Measurements from ENCODE around the gene THSD7B. TPM values are rescaled to one million over a fixed set of nuclear protein-coding genes. Genes with fewer than 3 reads are reported as not detected.

THSD7B gene
- total RNA-seq, 1 donor from 2014 or later, result not detected

GRCh38 chr2:137706786-137707613 lies 941.7 kb downstream of the THSD7B start:
- intact Hi-C loops (cut with micrococcal nuclease), result no loop called here
- H3K4me3 Mint-ChIP-seq, result no peak overlapping the region
- no peaks in the 10 kb centered on the region for H3K27me3 Mint-ChIP-seq
- CTCF ChIA-PET, result no interaction called here
- POLR2A ChIA-PET, result no interaction called here
- no peaks in the 10 kb centered on the region for H3K4me1 Mint-ChIP-seq
- DNase-seq, result no peak
- no peak for ATAC-seq (ENCODE audit: low read depth)
- TF ChIP-seq CTCF (IDR thresholded peaks at IDR 0.05), result no peak
- no peaks in the 10 kb centered on the region for H3K36me3 Mint-ChIP-seq (ENCODE audit: low read depth)
- H3K9me3 Mint-ChIP-seq, result peaks cover 4% of the 10 kb centered on the region
- no peak overlapping the region for H3K27ac Mint-ChIP-seq

GRCh38 chr2:137708311-137708710 lies 943.0 kb downstream of the THSD7B start:
- Mint-ChIP-seq H3K4me1 (no peaks in the 10 kb centered on the region), H3K36me3 (ENCODE audit: low read depth) (no peaks in the 10 kb centered on the region), H3K27ac (no peak overlapping the region), H3K9me3 (peaks cover 5% of the 10 kb centered on the region), H3K4me3 (no peak overlapping the region), H3K27me3 (no peaks in the 10 kb centered on the region)
- no peak for ATAC-seq (ENCODE audit: low read depth)
- no peak for TF ChIP-seq CTCF (IDR thresholded peaks at IDR 0.05)
- POLR2A ChIA-PET, result no interaction called here
- DNase-seq, result no peak
- CTCF ChIA-PET, result no interaction called here
- intact Hi-C loops (cut with micrococcal nuclease), result no loop called here

GRCh38 chr2:137715731-137716191 lies 950.4 kb downstream of the THSD7B start:
- no peak overlapping the region for H3K27ac Mint-ChIP-seq
- ATAC-seq (ENCODE audit: low read depth) (no peak), DNase-seq (no peak)
- H3K4me3 Mint-ChIP-seq, result no peak overlapping the region
- ChIA-PET POLR2A (no interaction called here), CTCF (no interaction called here)
- peaks cover 5% of the 10 kb centered on the region for H3K9me3 Mint-ChIP-seq
- no peak for TF ChIP-seq CTCF (IDR thresholded peaks at IDR 0.05)
- no peaks in the 10 kb centered on the region for H3K27me3 Mint-ChIP-seq
- no peaks in the 10 kb centered on the region for H3K36me3 Mint-ChIP-seq (ENCODE audit: low read depth)
- no peaks in the 10 kb centered on the region for H3K4me1 Mint-ChIP-seq
- intact Hi-C loops (cut with micrococcal nuclease), result no loop called here

- no peak for ATAC-seq (ENCODE audit: low read depth)
Observed at GRCh38 chr2:137718786-137719185, 953.4 kb downstream of the THSD7B start.

GRCh38 chr2:137721733-137722132 lies 956.4 kb downstream of the THSD7B start:
- Mint-ChIP-seq H3K4me1 (no peaks in the 10 kb centered on the region), H3K4me3 (no peak overlapping the region), H3K27me3 (no peaks in the 10 kb centered on the region), H3K27ac (no peak overlapping the region), H3K9me3 (peaks cover 14% of the 10 kb centered on the region), H3K36me3 (ENCODE audit: low read depth) (no peaks in the 10 kb centered on the region)
- TF ChIP-seq CTCF (IDR thresholded peaks at IDR 0.05), result no peak
- POLR2A ChIA-PET, result no interaction called here
- DNase-seq (no peak), ATAC-seq (ENCODE audit: low read depth) (no peak)
- intact Hi-C loops (cut with micrococcal nuclease), result no loop called here
- CTCF ChIA-PET, result no interaction called here

More at GRCh38 chr2:137718786-137719185, 953.4 kb downstream of the THSD7B start:
- POLR2A ChIA-PET, result no interaction called here
- H3K4me3 Mint-ChIP-seq, result no peak overlapping the region
- no peaks in the 10 kb centered on the region for H3K4me1 Mint-ChIP-seq
- intact Hi-C loops (cut with micrococcal nuclease), result no loop called here
- no peaks in the 10 kb centered on the region for H3K27me3 Mint-ChIP-seq
- no peak for DNase-seq
- H3K9me3 Mint-ChIP-seq, result peaks cover 12% of the 10 kb centered on the region
- no peaks in the 10 kb centered on the region for H3K36me3 Mint-ChIP-seq (ENCODE audit: low read depth)
- no peak for TF ChIP-seq CTCF (IDR thresholded peaks at IDR 0.05)
- H3K27ac Mint-ChIP-seq, result no peak overlapping the region
- CTCF ChIA-PET, result no interaction called here
